HepG2 (cell line): ENCODE measurements around the gene GPC6. TPM values are rescaled to one million over a fixed set of nuclear protein-coding genes. Genes with fewer than 3 reads are reported as not detected.
A peak's percentile ranks its signal among the peaks of the same experiment; 100 is the strongest.

ENCODE experiments used
- BRD4 ChIP-seq: sonication (generic); formaldehyde crosslinking; IDR thresholded peaks from 2 replicates; pipeline ENCODE4 v1.4.0; 2020; ENCODE audit warnings: missing genetic modification reagents
- GATAD2A ChIP-seq: IDR thresholded peaks from 2 replicates; pipeline ENCODE4 v1.6.1; 2016
- IRF2 ChIP-seq: IDR thresholded peaks from 2 replicates; pipeline ENCODE4 v1.6.1; 2018; ENCODE audit warnings: missing genetic modification reagents, missing compliant biosample characterization
- MEIS2 ChIP-seq: sonication (generic); formaldehyde crosslinking; IDR thresholded peaks from 2 replicates; pipeline ENCODE4 v1.9.0; 2021; ENCODE audit warnings: mild to moderate bottlenecking, missing genetic modification reagents
- MYC ChIP-seq: sonication (generic); formaldehyde crosslinking; IDR thresholded peaks from 2 replicates; pipeline ENCODE4 v1.9.0; 2021; ENCODE audit warnings: missing genetic modification reagents, borderline replicate concordance
- NFIC ChIP-seq: IDR thresholded peaks from 2 replicates; pipeline ENCODE4 v1.6.1; 2012; ENCODE audit warnings: mild to moderate bottlenecking, low read length, inconsistent platforms
- PRDM15 ChIP-seq: sonication (generic); formaldehyde crosslinking; IDR thresholded peaks from 2 replicates; pipeline ENCODE4 v1.4.0; 2020; ENCODE audit warnings: missing genetic modification reagents
- RFX3 ChIP-seq: IDR thresholded peaks from 2 replicates; pipeline ENCODE4 v1.6.1; 2016; ENCODE audit warnings: missing biosample characterization, missing genetic modification reagents
- SALL2 ChIP-seq: sonication (generic); formaldehyde crosslinking; IDR thresholded peaks from 2 replicates; pipeline ENCODE4 v1.8.1; 2023; ENCODE audit warnings: mild to moderate bottlenecking, missing genetic modification reagents, inconsistent platforms
- TBX3 ChIP-seq: fragments of 450-650 bp; IDR thresholded peaks from 2 replicates; pipeline ENCODE4 v1.6.1; 2017; ENCODE audit warnings: antibody characterized with exemption, mild to moderate bottlenecking, inconsistent platforms, borderline replicate concordance
- ZBTB39 ChIP-seq: sonication (generic); formaldehyde crosslinking; IDR thresholded peaks from 2 replicates; pipeline ENCODE4 v1.5.0; 2020; ENCODE audit warnings: missing genetic modification reagents
- ZNF800 ChIP-seq: sonication (generic); formaldehyde crosslinking; IDR thresholded peaks from 2 replicates; pipeline ENCODE4 v1.4.0; 2020; ENCODE audit warnings: missing genetic modification reagents
- ZNF891 ChIP-seq: sonication (generic); formaldehyde crosslinking; IDR thresholded peaks from 2 replicates; pipeline ENCODE4 v1.5.0; 2020; ENCODE audit warnings: mild to moderate bottlenecking, missing genetic modification reagents
- polyA plus RNA-seq, 8 experiments: library from polyadenylated mRNA; depleted of rRNA in 3 of 8; stranded (reverse) in 7 of 8; unstranded in 1 of 8; fragments of >200 nt; fragmentation: Illumina TruSeq in 4 of 8; extraction: Trizol in 4 of 8; gene quantifications; 2 replicates each; pipeline versions ENCODE4 v1.2.1 to v1.2.3, GENCODE V29; 2011 to 2016; ENCODE audit warnings: low read depth in 4 of 8, missing spikeins in 1 of 8, mixed read lengths in 1 of 8; ENCODE audit not compliant: insufficient read depth in 1 of 8
- total RNA-seq, 5 experiments: library from RNA; depleted of rRNA; stranded (reverse); fragments of >200 nt; fragmentation: Illumina TruSeq; extraction: Trizol; gene quantifications; 2 replicates each; pipeline ENCODE4 v1.2.3, GENCODE V29; 2016; ENCODE audit warnings: low read depth in 1 of 5
- TF ChIP-seq, protein P1 (sequence below): sonication (generic); formaldehyde crosslinking; conservative IDR thresholded peaks from 2 replicates; pipeline ENCODE4 v1.4.0; 2020; ENCODE audit warnings: missing genetic modification reagents
- TF ChIP-seq, protein P2 (sequence below): sonication (generic); formaldehyde crosslinking; conservative IDR thresholded peaks from 2 replicates; pipeline ENCODE4 v1.4.0; 2020; ENCODE audit warnings: mild to moderate bottlenecking, missing genetic modification reagents, moderate library complexity

GPC6 gene
- total and polyA plus RNA-seq, 2 of the 13 experiments (the other 11 are each of a cell fraction or from before 2014, with no cell fraction given), result 24.5 to 33.9 TPM

- TF ChIP-seq, protein P1, sequence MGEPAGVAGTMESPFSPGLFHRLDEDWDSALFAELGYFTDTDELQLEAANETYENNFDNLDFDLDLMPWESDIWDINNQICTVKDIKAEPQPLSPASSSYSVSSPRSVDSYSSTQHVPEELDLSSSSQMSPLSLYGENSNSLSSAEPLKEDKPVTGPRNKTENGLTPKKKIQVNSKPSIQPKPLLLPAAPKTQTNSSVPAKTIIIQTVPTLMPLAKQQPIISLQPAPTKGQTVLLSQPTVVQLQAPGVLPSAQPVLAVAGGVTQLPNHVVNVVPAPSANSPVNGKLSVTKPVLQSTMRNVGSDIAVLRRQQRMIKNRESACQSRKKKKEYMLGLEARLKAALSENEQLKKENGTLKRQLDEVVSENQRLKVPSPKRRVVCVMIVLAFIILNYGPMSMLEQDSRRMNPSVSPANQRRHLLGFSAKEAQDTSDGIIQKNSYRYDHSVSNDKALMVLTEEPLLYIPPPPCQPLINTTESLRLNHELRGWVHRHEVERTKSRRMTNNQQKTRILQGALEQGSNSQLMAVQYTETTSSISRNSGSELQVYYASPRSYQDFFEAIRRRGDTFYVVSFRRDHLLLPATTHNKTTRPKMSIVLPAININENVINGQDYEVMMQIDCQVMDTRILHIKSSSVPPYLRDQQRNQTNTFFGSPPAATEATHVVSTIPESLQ (CRISPR knock-in tag), result no peak; the same call in 1 of the 2 replicates
- peak; percentile 63; the same call in 1 of the 2 replicates for TF ChIP-seq SALL2
- TF ChIP-seq, protein P2, sequence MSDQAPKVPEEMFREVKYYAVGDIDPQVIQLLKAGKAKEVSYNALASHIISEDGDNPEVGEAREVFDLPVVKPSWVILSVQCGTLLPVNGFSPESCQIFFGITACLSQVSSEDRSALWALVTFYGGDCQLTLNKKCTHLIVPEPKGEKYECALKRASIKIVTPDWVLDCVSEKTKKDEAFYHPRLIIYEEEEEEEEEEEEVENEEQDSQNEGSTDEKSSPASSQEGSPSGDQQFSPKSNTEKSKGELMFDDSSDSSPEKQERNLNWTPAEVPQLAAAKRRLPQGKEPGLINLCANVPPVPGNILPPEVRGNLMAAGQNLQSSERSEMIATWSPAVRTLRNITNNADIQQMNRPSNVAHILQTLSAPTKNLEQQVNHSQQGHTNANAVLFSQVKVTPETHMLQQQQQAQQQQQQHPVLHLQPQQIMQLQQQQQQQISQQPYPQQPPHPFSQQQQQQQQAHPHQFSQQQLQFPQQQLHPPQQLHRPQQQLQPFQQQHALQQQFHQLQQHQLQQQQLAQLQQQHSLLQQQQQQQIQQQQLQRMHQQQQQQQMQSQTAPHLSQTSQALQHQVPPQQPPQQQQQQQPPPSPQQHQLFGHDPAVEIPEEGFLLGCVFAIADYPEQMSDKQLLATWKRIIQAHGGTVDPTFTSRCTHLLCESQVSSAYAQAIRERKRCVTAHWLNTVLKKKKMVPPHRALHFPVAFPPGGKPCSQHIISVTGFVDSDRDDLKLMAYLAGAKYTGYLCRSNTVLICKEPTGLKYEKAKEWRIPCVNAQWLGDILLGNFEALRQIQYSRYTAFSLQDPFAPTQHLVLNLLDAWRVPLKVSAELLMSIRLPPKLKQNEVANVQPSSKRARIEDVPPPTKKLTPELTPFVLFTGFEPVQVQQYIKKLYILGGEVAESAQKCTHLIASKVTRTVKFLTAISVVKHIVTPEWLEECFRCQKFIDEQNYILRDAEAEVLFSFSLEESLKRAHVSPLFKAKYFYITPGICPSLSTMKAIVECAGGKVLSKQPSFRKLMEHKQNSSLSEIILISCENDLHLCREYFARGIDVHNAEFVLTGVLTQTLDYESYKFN (CRISPR knock-in tag), result no peak; the same call in 1 of the 2 replicates
- TF ChIP-seq GATAD2A, result peak; percentile 94
- TF ChIP-seq TBX3, result no peak
- TF ChIP-seq PRDM15 (CRISPR knock-in tag), result no peak
- peak; percentile 76 for TF ChIP-seq MYC (CRISPR knock-in tag)
- TF ChIP-seq BRD4 (CRISPR knock-in tag), result peak; percentile 72; the same call in 1 of the 2 replicates
- TF ChIP-seq RFX3 (CRISPR knock-in tag), result 0 out of 2 replicates have a peak, but pooled peaks have one; percentile 23
- peak; percentile 80 for TF ChIP-seq MEIS2
- peak; percentile 93 for TF ChIP-seq IRF2 (CRISPR knock-in tag)
- TF ChIP-seq ZBTB39 (CRISPR knock-in tag), result 0 out of 2 replicates have a peak, but pooled peaks have one; percentile 29
- no peak for TF ChIP-seq NFIC
- TF ChIP-seq ZNF891 (CRISPR knock-in tag), result no peak
- 0 out of 2 replicates have a peak, but pooled peaks have one; percentile 25 for TF ChIP-seq ZNF800 (CRISPR knock-in tag)
Measured at GRCh38 chr13:93248627-93249047, 22.0 kb downstream of the GPC6 start (continued).
